GM10248 (cell line): ENCODE measurements around the gene TIGD2.
"Not testable (repeated sequence)": the region's sequence is repeated elsewhere in the genome, so short reads cannot be mapped to it uniquely, and the experiment has no call there.

ENCODE experiments used
- CTCF ChIA-PET: fragments of 300-600 bp; sonication (Branson Sonifier 250); formaldehyde crosslinking; extraction: SDS; loops from one replicate; lab custom pipeline; 2021; ENCODE audit warnings: antibody characterized with exemption; lab: Yijun Ruan, JAX
- POLR2A ChIA-PET: fragments of 350-650 bp; sonication (Branson Sonifier 250); formaldehyde crosslinking; extraction: SDS; loops from one replicate; lab custom pipeline; 2020; ENCODE audit warnings: antibody characterized with exemption; lab: Yijun Ruan, JAX
- DNase-seq: peaks from one replicate; pipeline ENCODE4 v3.0.0; 2012; ENCODE audit errors: extremely low spot score
- TF ChIP-seq, protein P1 (sequence below): IDR thresholded peaks from 2 replicates; pipeline ENCODE4 v1.5.1; 2012; ENCODE audit warnings: mild to moderate bottlenecking, low read depth; ENCODE audit errors: extremely low read depth, missing control alignments, control extremely low read depth

Gene TIGD2

DNA sequence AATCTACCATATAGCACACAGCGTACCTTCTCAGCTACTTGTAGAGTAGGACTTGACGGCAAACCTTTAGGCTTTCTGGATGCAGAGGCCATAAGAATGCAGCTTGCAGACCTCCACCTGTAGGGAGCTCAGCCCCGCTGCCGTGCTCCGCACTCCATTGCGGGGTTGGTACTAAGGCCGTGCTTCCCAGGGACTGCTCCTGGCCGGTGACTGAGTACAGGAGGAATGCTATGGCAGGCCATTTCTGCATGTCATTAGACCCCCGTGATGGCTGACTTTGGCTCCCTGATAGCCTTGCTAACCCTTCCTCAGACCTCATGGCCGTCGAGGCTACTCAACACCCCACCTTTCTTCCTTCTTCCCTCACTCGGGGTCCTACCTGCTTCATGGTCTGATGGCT, 26.4 kb downstream of the TIGD2 start:
- no peak for DNase-seq
- TF ChIP-seq, protein P1, sequence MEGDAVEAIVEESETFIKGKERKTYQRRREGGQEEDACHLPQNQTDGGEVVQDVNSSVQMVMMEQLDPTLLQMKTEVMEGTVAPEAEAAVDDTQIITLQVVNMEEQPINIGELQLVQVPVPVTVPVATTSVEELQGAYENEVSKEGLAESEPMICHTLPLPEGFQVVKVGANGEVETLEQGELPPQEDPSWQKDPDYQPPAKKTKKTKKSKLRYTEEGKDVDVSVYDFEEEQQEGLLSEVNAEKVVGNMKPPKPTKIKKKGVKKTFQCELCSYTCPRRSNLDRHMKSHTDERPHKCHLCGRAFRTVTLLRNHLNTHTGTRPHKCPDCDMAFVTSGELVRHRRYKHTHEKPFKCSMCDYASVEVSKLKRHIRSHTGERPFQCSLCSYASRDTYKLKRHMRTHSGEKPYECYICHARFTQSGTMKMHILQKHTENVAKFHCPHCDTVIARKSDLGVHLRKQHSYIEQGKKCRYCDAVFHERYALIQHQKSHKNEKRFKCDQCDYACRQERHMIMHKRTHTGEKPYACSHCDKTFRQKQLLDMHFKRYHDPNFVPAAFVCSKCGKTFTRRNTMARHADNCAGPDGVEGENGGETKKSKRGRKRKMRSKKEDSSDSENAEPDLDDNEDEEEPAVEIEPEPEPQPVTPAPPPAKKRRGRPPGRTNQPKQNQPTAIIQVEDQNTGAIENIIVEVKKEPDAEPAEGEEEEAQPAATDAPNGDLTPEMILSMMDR: no peak
- ChIA-PET CTCF (interaction anchor here (1.2 to 2.5 kb wide), 3 partner anchors 11 to 20 kb away, joined by 4 to 8 read pairs (median 4); no protein-coding TSS in a partner anchor), POLR2A (no interaction called here)

DNA sequence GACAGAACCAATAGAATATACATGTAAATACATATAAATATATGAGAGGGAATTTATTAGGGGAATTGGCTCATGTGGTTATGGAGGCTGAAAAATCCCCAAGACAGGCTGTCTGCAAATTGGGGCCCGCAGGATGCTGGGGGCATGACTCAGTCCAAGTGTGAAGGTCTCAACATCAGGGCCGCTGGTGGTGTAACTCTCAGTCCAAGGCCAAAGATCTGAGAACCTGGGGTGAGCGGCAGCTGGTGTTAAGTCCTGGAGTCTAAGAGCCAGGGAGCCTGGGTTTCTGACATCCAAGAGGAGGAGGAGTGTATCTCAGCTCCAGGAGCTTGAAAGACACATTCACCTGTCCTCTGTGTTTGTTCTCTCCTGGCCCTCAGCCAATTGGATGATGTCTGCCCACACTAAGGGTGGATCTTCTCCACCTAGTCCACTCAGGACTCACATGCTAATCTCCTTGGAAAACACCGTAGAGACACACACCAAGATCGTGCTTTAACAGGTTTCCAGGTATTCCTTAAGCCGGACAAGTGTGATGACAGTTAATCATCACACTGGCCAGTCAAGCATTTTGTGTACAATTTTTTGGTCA, 28.9 kb downstream of the TIGD2 start:
- no peak for DNase-seq
- TF ChIP-seq, protein P1: no peak
- ChIA-PET CTCF (interaction anchor here (1.0 to 1.5 kb wide), 3 partner anchors 8 to 17 kb away, joined by 3 read pairs; no protein-coding TSS in a partner anchor), POLR2A (no interaction called here)

DNA sequence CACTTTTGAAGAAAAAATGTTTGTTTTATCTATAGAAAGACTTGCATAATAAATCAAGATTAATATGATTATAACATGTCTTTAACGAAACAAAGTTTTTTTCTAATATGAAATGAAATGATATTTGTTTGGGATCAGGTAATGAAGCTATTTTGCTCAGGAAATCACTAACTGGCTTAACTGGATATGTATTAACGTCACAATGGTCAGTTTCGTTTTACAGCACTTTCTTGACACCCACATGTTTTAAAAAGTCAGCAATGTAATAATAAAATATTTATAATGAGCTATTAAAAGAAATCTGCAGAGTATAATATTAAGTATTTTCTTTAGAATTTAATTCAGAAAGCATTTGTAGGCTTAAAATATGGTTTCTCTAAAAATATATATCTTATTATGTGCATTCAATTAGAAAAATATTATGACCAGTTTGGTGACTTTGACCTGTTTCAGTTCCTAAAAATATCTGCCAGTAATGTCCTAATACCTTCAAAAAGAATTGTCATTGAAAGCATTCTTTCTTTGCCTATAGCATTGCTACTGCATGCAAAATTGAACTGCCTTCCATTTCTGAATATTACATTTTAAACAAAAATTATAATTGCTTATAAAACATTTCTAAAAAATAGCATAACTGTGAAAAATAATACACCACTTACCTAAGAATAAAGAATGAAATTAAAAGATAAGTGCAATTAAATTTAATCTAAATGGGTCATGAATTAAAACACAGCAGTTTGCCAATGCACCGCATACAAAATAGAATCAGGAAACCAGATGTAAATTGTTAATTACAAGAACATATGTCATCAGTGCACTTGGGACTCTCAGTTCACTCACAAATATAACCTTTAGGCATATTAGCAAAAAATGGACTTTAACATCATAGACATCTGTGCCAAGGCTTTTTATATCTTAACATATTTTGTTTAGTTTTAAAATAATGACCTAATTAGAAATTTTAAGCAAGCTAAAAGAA, 31.6 kb downstream of the TIGD2 start:
- ChIA-PET CTCF (interaction anchor here (2.8 kb wide), 1 partner anchor 17 kb away, joined by 7 read pairs; no protein-coding TSS in a partner anchor), POLR2A (no interaction called here)
- peak; percentile 18 for DNase-seq
- TF ChIP-seq, protein P1: no peak

DNA sequence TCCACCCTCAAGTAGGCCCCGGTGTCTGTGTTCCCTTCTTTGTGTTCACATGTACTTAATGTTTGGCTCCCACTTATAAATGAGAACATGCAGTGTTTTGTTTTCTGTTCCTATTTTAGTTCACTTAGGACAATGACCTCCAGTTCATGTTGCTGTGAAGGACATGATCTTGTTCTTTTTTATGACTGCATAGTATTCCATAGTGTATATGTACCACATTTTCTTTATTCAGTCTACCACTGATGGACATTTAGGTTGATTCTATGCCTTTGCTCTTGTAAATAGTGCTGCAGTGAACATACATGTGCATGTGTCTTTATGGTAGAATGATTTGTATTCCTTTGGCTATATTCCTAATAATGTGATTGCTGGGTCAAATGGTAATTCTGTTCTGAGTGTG, 33.3 kb downstream of the TIGD2 start:
- POLR2A ChIA-PET, CTCF ChIA-PET, DNase-seq: not testable (repeated sequence)

DNA sequence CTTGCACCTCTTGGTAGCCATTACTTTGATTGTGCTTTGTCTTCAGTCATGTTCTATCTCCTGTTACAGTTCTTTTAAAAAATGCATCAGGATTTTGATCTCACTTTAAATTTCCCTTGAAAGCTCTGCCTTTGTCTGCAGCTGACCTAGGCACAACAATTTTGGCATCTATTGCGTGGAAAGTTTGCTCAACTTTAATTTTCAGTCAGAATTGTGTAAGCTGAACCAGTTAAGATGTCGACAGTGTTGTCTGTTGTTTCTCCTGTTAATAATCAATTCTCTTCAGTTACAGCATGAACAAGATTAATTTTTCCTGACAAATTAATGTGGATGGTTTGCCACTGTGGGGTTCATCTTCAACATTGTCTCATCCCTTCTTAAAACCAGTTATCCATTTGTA, 34.9 kb downstream of the TIGD2 start:
- ChIA-PET CTCF (interaction anchor here (1.0 kb wide), 1 partner anchor 80 kb away, joined by 3 read pairs; no protein-coding TSS in a partner anchor), POLR2A (no interaction called here)
- no peak for DNase-seq
- TF ChIP-seq, protein P1: no peak

DNA sequence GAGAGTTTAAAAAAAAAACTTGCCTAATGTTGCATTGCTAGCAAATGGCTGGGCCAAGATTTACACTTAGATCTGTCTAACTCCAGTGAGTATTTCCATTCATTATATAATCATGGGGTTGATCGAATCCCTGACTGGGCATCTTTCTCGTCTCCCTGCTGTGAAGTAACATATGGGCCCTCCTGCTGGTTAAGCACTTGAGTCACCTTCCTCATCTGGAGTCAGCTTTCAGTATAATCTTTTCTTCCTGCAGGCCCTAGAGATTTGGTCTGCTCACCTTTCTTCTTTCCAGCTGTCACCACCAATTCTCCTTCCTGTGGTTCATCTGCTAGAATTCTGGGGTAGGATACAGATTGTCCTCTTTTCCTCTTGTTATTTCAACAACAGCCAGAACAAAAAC, 41.6 kb downstream of the TIGD2 start:
- DNase-seq: no peak
- ChIA-PET POLR2A (no interaction called here), CTCF (interaction anchor here (2.0 kb wide), 1 partner anchor 9 kb away, joined by 4 read pairs; no protein-coding TSS in a partner anchor)
- TF ChIP-seq, protein P1: no peak
